HCT116 (cell line): ENCODE results near the gene CWC27. TPM values are rescaled to one million over a fixed set of nuclear protein-coding genes. Genes with fewer than 3 reads are reported as not detected.

ENCODE experiments used
- ATAC-seq: fragments of 200-7000 bp; cut with Tn5 transposase; 2 replicates; pipeline ENCODE4 v1.9.1; 2020; ENCODE audit warnings: mild to moderate bottlenecking, moderate library complexity
- BruUV-seq: library from RNA; stranded (reverse); fragments of 400-500 nt; replicated peaks from 2 replicates; lab custom pipeline; 2021; lab: Mats Ljungman, UMichigan
- CTCF ChIA-PET: fragments of 300-600 bp; sonication (Branson Sonifier 250); formaldehyde crosslinking; loops from one replicate; lab custom pipeline; 2021; ENCODE audit warnings: antibody characterized with exemption; lab: Charles Lee
- POLR2A ChIA-PET: fragments of 300-600, 350-600 bp; sonication (Branson Sonifier 250); formaldehyde crosslinking; loops from one replicate; lab custom pipeline; 2021; ENCODE audit warnings: antibody characterized with exemption; lab: Charles Lee
- RAD21 ChIA-PET, 2 experiments: fragments of 300-600 bp; sonication (Branson Sonifier 250); formaldehyde crosslinking; loops; one replicate each; lab custom pipeline; 2023; ENCODE audit warnings: low total read pairs in 2 of 2; ENCODE audit not compliant: uncharacterized antibody in 2 of 2, unreplicated experiment in 2 of 2, low non-redundant PET in 1 of 2; lab: Charles Lee
- DNase-seq: peaks from one replicate; pipeline ENCODE4 v3.0.0-alpha.2; 2010; ENCODE audit warnings: low read depth, low spot score
- H2AFZ ChIP-seq: fragments of 200-600 bp; shearing (Covaris generic), sonication (generic); 2 replicates; pipeline ENCODE4 v1.6.1; 2017; ENCODE audit warnings: low read depth, mixed run types, mixed read lengths, antibody characterized with exemption, low read length; ENCODE audit not compliant: poor library complexity, severe bottlenecking
- H3K27ac ChIP-seq: 2 replicates; pipeline ENCODE4 v1.5.1; 2012; ENCODE audit warnings: low read depth, low read length
- H3K27me3 ChIP-seq: fragments of 200-600 bp; sonication (generic); 2 replicates; pipeline ENCODE4 v1.6.1; 2016; ENCODE audit warnings: mixed run types, low read length, mixed read lengths; ENCODE audit not compliant: insufficient read depth
- H3K36me3 ChIP-seq, 2 experiments: fragments of 200-500 bp in 1 of 2; fragments of 200-600 bp in 1 of 2; sonication (Bioruptor generic) in 1 of 2; sonication (generic) in 1 of 2; 2 replicates each; pipeline versions ENCODE4 v1.5.1 to v1.6.1; 2014 to 2016; ENCODE audit warnings: low read length in 2 of 2, inconsistent platforms in 1 of 2, mixed read lengths in 1 of 2, mixed run types in 1 of 2; ENCODE audit not compliant: insufficient read depth in 2 of 2, control insufficient read depth in 1 of 2
- H3K4me1 ChIP-seq, 2 experiments: fragments of 200-600 bp in 1 of 2; sonication (generic) in 1 of 2; 2 replicates each; pipeline versions ENCODE4 v1.5.1 to v1.6.1; 2012 to 2017; ENCODE audit warnings: low read length in 2 of 2, inconsistent platforms in 1 of 2, mild to moderate bottlenecking in 1 of 2, mixed read lengths in 1 of 2, mixed run types in 1 of 2, moderate library complexity in 1 of 2; ENCODE audit not compliant: insufficient read depth in 2 of 2, control insufficient read depth in 1 of 2
- H3K4me2 ChIP-seq: fragments of 200-600 bp; sonication (generic); 2 replicates; pipeline ENCODE4 v1.6.1; 2017; ENCODE audit warnings: mixed run types, low read length, mixed read lengths
- H3K4me3 ChIP-seq, 2 experiments: fragments of 200-600 bp in 1 of 2; sonication (generic) in 1 of 2; replicated peaks in 1 of 2; 2 replicates each; pipeline ENCODE4 v1.5.1; 2011 to 2016; ENCODE audit warnings: low read length in 2 of 2, control low read depth in 1 of 2, low read depth in 1 of 2, mild to moderate bottlenecking in 1 of 2, mixed read lengths in 1 of 2, mixed run types in 1 of 2
- H3K79me2 ChIP-seq: fragments of 200-600 bp; sonication (generic); 2 replicates; pipeline ENCODE4 v1.6.1; 2017; ENCODE audit warnings: mild to moderate bottlenecking, mixed run types, low read length, moderate library complexity, mixed read lengths; ENCODE audit not compliant: insufficient read depth
- H3K9ac ChIP-seq: fragments of 200-600 bp; sonication (generic); 2 replicates; pipeline ENCODE4 v1.6.1; 2016; ENCODE audit warnings: low read length, mixed read lengths
- H3K9me2 ChIP-seq: fragments of 200-600 bp; sonication (generic), shearing (Covaris generic); 2 replicates; pipeline ENCODE4 v1.6.1; 2017; ENCODE audit warnings: mixed run types, mild to moderate bottlenecking, moderate library complexity; ENCODE audit not compliant: insufficient read depth
- H3K9me3 ChIP-seq, 2 experiments: fragments of 200-500 bp in 1 of 2; fragments of 200-600 bp in 1 of 2; sonication (Bioruptor generic) in 1 of 2; sonication (generic) in 1 of 2; 2 replicates each; pipeline ENCODE4 v1.6.1; 2014 to 2017; ENCODE audit warnings: low read length in 2 of 2, mixed read lengths in 2 of 2, inconsistent platforms in 1 of 2, low read depth in 1 of 2, mild to moderate bottlenecking in 1 of 2, mixed run types in 1 of 2, moderate library complexity in 1 of 2; ENCODE audit not compliant: control insufficient read depth in 1 of 2, insufficient read depth in 1 of 2
- H4K20me1 ChIP-seq: fragments of 200-600 bp; sonication (generic), shearing (Covaris generic); 2 replicates; pipeline ENCODE4 v1.6.1; 2017; ENCODE audit warnings: mixed run types, mild to moderate bottlenecking, moderate library complexity; ENCODE audit not compliant: insufficient read depth
- CTCF ChIP-seq, 3 experiments: fragments of 200-600 bp in 1 of 3; sonication (generic) in 1 of 3; IDR thresholded peaks in 2 of 3; conservative IDR thresholded peaks in 1 of 3; 2 replicates each; pipeline ENCODE4 v1.5.1; 2012 to 2017; ENCODE audit warnings: low read depth in 2 of 3, low read length in 2 of 3, antibody characterized with exemption in 1 of 3, borderline replicate concordance in 1 of 3, control low read depth in 1 of 3, mild to moderate bottlenecking in 1 of 3, mixed read lengths in 1 of 3, mixed run types in 1 of 3, moderate library complexity in 1 of 3; ENCODE audit not compliant: insufficient read depth in 1 of 3
- EGR1 ChIP-seq: IDR thresholded peaks from 2 replicates; pipeline ENCODE4 v1.6.1; 2012; ENCODE audit warnings: low read depth
- POLR2AphosphoS5 ChIP-seq: IDR thresholded peaks from 2 replicates; pipeline ENCODE4 v1.6.1; 2011; ENCODE audit warnings: mild to moderate bottlenecking, low read depth, low read length, moderate library complexity
- RAD21 ChIP-seq: IDR thresholded peaks from 2 replicates; pipeline ENCODE4 v1.6.1; 2012; ENCODE audit warnings: low read depth, mild to moderate bottlenecking
- SIN3A ChIP-seq: IDR thresholded peaks from 2 replicates; pipeline ENCODE4 v1.6.1; 2012; ENCODE audit warnings: low read depth
- TCF7L2 ChIP-seq: IDR thresholded peaks from 2 replicates; pipeline ENCODE4 v1.7.0; 2011; ENCODE audit warnings: borderline replicate concordance, inconsistent platforms; ENCODE audit not compliant: insufficient read depth, insufficient read length; ENCODE audit errors: extremely low read depth
- intact Hi-C: fragments of 100-400 bp; cut with micrococcal nuclease; formaldehyde crosslinking; loops from 2 replicates; pipeline ENCODE4 v1.10.0; 2022
- total RNA-seq: library from RNA; stranded (reverse); gene quantifications from one replicate; pipeline ENCODE4 v1.2.1, GENCODE V29; 2021; ENCODE audit not compliant: unreplicated experiment

Gene CWC27
- total RNA-seq, 1 experiment from 2014 or later = 29.1 TPM

GRCh38 chr5:64807520-64807919 is 38.8 kb downstream of the CWC27 start:
- H3K27ac ChIP-seq = no peak overlapping the region
- POLR2A ChIA-PET = no interaction called here
- H3K4me1 ChIP-seq = no peaks in the 10 kb centered on the region
- H3K9me3 ChIP-seq = no peaks in the 10 kb centered on the region
- H3K9ac ChIP-seq = no peak overlapping the region
- intact Hi-C loops = no loop called here
- no peaks in the 10 kb centered on the region for H3K9me2 ChIP-seq
- no TSS peak for BruUV-seq
- DNase-seq (no peak), ATAC-seq (no peak)
- no peaks in the 10 kb centered on the region for H4K20me1 ChIP-seq
- H3K27me3 ChIP-seq = no peaks in the 10 kb centered on the region
- no peaks in the 10 kb centered on the region for H3K36me3 ChIP-seq
- no peak overlapping the region for H3K4me2 ChIP-seq
- no peak overlapping the region for H3K4me3 ChIP-seq
- H3K79me2 ChIP-seq = no peaks in the 10 kb centered on the region
- RAD21 ChIA-PET = no interaction called here
- H2AFZ ChIP-seq = no peak overlapping the region
- CTCF ChIA-PET = interaction anchor here (1.6 kb wide), 1 partner anchor 676 kb away, joined by 4 read pairs; no protein-coding TSS in a partner anchor
- TF ChIP-seq EGR1 (no peak), SIN3A (no peak), TCF7L2 (no peak)

GRCh38 chr5:64811050-64811640 is 42.4 kb downstream of the CWC27 start:
- RAD21 ChIA-PET = interaction anchor here (0.7 to 1.2 kb wide), 2 partner anchors 671 to 672 kb away, joined by 6 to 7 read pairs; no protein-coding TSS in a partner anchor
- H3K36me3 ChIP-seq = no peaks in the 10 kb centered on the region
- no peaks in the 10 kb centered on the region for H4K20me1 ChIP-seq
- H3K27me3 ChIP-seq = no peaks in the 10 kb centered on the region
- DNase-seq (peak; percentile 37), ATAC-seq (0 out of 2 replicates have a peak, but pooled peaks have one; percentile 47)
- H3K9ac ChIP-seq = no peak overlapping the region
- no peaks in the 10 kb centered on the region for H3K79me2 ChIP-seq
- no peaks in the 10 kb centered on the region for H3K9me2 ChIP-seq
- no peaks in the 10 kb centered on the region for H3K4me1 ChIP-seq
- CTCF ChIA-PET = interaction anchor here (0.7 to 4.2 kb wide), 10 partner anchors 8 to 1495 kb away, joined by 3 to 69 read pairs (median 4); partner anchors contain the start of gene ADAMTS6
- POLR2A ChIA-PET = no interaction called here
- H3K9me3 ChIP-seq = no peaks in the 10 kb centered on the region
- no peak overlapping the region for H2AFZ ChIP-seq
- intact Hi-C loops = loop anchor here (1.0 to 10.0 kb wide), 3 partner anchors 286 to 774 kb away; no protein-coding TSS in a partner anchor
- no peak overlapping the region for H3K4me3 ChIP-seq
- H3K27ac ChIP-seq = no peak overlapping the region
- TF ChIP-seq POLR2AphosphoS5 = no peak
- peak; percentile 70 for TF ChIP-seq RAD21
- TF ChIP-seq CTCF (IDR thresholded peaks at IDR 0.05 in 2 of 3, conservative IDR thresholded peaks at IDR 0.05 in 1 of 3; ENCODE audit: borderline replicate concordance in 1 of 3, insufficient read depth in 1 of 3, low read depth in 2 of 3, low read length in 2 of 3) = peak; percentile 46 to 77 (median 49); a peak in 5 of 6 replicates
- H3K4me2 ChIP-seq = no peak overlapping the region
- no TSS peak for BruUV-seq
